Keratinocyte (primary cell): ENCODE results near the gene B3GNT9. TPM values are rescaled to one million over a fixed set of nuclear protein-coding genes. Genes with fewer than 3 reads are reported as not detected.

Experiments
- DNase-seq: peaks from one replicate; pipeline ENCODE4 v3.0.0-alpha.2; 2011; ENCODE audit warnings: low read depth, missing footprints, low spot score
- FAIRE-seq: peaks from 2 replicates; lab custom pipeline; 2011; peaks lifted over from hg19 to GRCh38; lab: Jason Lieb, UNC
- H2AFZ ChIP-seq: 2 replicates; pipeline ENCODE4 v1.6.0; 2012; ENCODE audit warnings: low read length, control low read depth, inconsistent platforms; ENCODE audit not compliant: control insufficient read depth
- H3K27ac ChIP-seq: 2 replicates; pipeline ENCODE4 v1.5.1; 2011; ENCODE audit warnings: low read length; ENCODE audit not compliant: control insufficient read depth, insufficient read depth
- H3K27me3 ChIP-seq: 3 replicates; pipeline ENCODE4 v1.6.0; 2011; ENCODE audit warnings: low read length; ENCODE audit not compliant: control insufficient read depth, insufficient read depth; ENCODE audit errors: extremely low read depth
- H3K36me3 ChIP-seq, 2 experiments: 2 replicates in 1 of 2; 3 replicates in 1 of 2; pipeline ENCODE4 v1.5.1; 2011; ENCODE audit warnings: low read length in 2 of 2, mild to moderate bottlenecking in 1 of 2; ENCODE audit not compliant: control insufficient read depth in 2 of 2, insufficient read depth in 2 of 2; ENCODE audit errors: extremely low read depth in 1 of 2
- H3K4me1 ChIP-seq: 3 replicates; pipeline ENCODE4 v1.5.1; 2011; ENCODE audit warnings: low read length; ENCODE audit not compliant: control insufficient read depth, insufficient read depth; ENCODE audit errors: extremely low read depth
- H3K4me2 ChIP-seq: 3 replicates; pipeline ENCODE4 v1.6.0; 2011; ENCODE audit warnings: low read depth, low read length; ENCODE audit not compliant: control insufficient read depth, insufficient read depth; ENCODE audit errors: extremely low read depth
- H3K4me3 ChIP-seq, 3 experiments: fragments of 200-600 bp in 1 of 3; sonication (generic) in 1 of 3; 2 replicates in 2 of 3; 3 replicates in 1 of 3; pipeline ENCODE4 v1.5.1; 2011 to 2016; ENCODE audit warnings: low read length in 3 of 3, mild to moderate bottlenecking in 3 of 3, control low read depth in 2 of 3, inconsistent platforms in 1 of 3, low read depth in 1 of 3, mixed read lengths in 1 of 3, mixed run types in 1 of 3, moderate library complexity in 1 of 3; ENCODE audit not compliant: control insufficient read depth in 2 of 3, insufficient read depth in 2 of 3; ENCODE audit errors: extremely low read depth in 1 of 3
- H3K79me2 ChIP-seq: 2 replicates; pipeline ENCODE4 v1.6.0; 2012; ENCODE audit warnings: low read length; ENCODE audit not compliant: control insufficient read depth, insufficient read depth
- H3K9ac ChIP-seq: 3 replicates; pipeline ENCODE4 v1.6.0; 2011; ENCODE audit warnings: low read length; ENCODE audit not compliant: control insufficient read depth, insufficient read depth; ENCODE audit errors: extremely low read depth
- H3K9me1 ChIP-seq: 3 replicates; pipeline ENCODE4 v1.6.0; 2011; ENCODE audit warnings: low read length; ENCODE audit not compliant: control insufficient read depth, insufficient read depth; ENCODE audit errors: extremely low read depth
- H3K9me3 ChIP-seq: 2 replicates; pipeline ENCODE4 v1.5.1; 2012; ENCODE audit warnings: low read depth, low read length; ENCODE audit not compliant: control insufficient read depth
- H4K20me1 ChIP-seq: 3 replicates; pipeline ENCODE4 v1.6.0; 2011; ENCODE audit warnings: low read length; ENCODE audit not compliant: control insufficient read depth, insufficient read depth; ENCODE audit errors: extremely low read depth
- EZH2 ChIP-seq: IDR thresholded peaks from one replicate; pipeline ENCODE4 v1.6.1; 2012; ENCODE audit warnings: inconsistent platforms, mild to moderate bottlenecking, low read length, moderate library complexity
- dilution Hi-C: fragments of 300-500 bp; cut with MboI; formaldehyde crosslinking; loops from one replicate; pipeline ENCODE4 v1.7.0; 2020; ENCODE audit warnings: low sequenced_read_pairs; ENCODE audit not compliant: extremely low pct_ligation_motif_present
- polyA plus RNA-seq, 5 experiments: library from polyadenylated mRNA; depleted of rRNA in 3 of 5; stranded (reverse) in 3 of 5; stranded (forward) in 1 of 5; unstranded in 1 of 5; fragments of >200 nt; gene quantifications; 1 replicate in 1 of 5; 2 replicates in 3 of 5; 3 replicates in 1 of 5; pipeline versions ENCODE4 v1.2.1 to v1.2.3, GENCODE V29; 2011 to 2012; ENCODE audit warnings: missing spikeins in 2 of 5, low read depth in 1 of 5, low replicate concordance in 1 of 5
- TF ChIP-seq, protein P1 (sequence below), 3 experiments: IDR thresholded peaks in 1 of 3; conservative IDR thresholded peaks in 1 of 3; optimal IDR thresholded peaks in 1 of 3; 2 replicates in 2 of 3; 3 replicates in 1 of 3; pipeline versions ENCODE3 to v1.5.1; 2011; ENCODE audit warnings: low read length in 3 of 3, mild to moderate bottlenecking in 3 of 3, moderate library complexity in 2 of 3, control low read depth in 1 of 3, inconsistent platforms in 1 of 3; ENCODE audit not compliant: insufficient read depth in 2 of 3; ENCODE audit errors: extremely low read depth in 1 of 3

The B3GNT9 gene
- polyA plus RNA-seq, 1 donor (not counting 4 experiments of a cell fraction or from before 2014, with no cell fraction given): 2.6 TPM

DNA sequence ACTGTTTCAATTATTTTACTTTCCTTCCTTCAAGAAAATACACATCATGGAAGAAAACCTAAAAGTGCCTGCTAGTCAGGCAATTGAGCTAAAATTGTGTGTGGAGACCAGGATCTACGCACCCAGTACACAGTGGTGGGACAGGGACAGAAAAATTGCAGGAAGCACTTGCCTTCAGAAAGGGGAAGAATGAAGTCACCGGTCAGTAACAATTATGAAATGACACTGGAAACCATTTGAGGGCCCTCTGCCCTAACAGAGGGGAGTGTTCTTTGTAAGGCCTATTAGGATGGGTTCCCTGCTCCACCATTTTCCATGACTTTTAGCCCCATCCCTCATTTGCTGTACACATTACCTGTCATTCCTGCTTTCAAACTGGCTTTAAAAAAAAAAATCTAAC, 45.6 kb downstream of the B3GNT9 start:
- no peak for TF ChIP-seq EZH2
- TF ChIP-seq, protein P1, sequence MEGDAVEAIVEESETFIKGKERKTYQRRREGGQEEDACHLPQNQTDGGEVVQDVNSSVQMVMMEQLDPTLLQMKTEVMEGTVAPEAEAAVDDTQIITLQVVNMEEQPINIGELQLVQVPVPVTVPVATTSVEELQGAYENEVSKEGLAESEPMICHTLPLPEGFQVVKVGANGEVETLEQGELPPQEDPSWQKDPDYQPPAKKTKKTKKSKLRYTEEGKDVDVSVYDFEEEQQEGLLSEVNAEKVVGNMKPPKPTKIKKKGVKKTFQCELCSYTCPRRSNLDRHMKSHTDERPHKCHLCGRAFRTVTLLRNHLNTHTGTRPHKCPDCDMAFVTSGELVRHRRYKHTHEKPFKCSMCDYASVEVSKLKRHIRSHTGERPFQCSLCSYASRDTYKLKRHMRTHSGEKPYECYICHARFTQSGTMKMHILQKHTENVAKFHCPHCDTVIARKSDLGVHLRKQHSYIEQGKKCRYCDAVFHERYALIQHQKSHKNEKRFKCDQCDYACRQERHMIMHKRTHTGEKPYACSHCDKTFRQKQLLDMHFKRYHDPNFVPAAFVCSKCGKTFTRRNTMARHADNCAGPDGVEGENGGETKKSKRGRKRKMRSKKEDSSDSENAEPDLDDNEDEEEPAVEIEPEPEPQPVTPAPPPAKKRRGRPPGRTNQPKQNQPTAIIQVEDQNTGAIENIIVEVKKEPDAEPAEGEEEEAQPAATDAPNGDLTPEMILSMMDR (optimal IDR thresholded peaks at IDR 0.05 in 1 of 3, IDR thresholded peaks at IDR 0.05 in 1 of 3, conservative IDR thresholded peaks at IDR 0.05 in 1 of 3; ENCODE audit: extremely low read depth in 1 of 3, insufficient read depth in 2 of 3, low read length in 3 of 3): no peak

DNA sequence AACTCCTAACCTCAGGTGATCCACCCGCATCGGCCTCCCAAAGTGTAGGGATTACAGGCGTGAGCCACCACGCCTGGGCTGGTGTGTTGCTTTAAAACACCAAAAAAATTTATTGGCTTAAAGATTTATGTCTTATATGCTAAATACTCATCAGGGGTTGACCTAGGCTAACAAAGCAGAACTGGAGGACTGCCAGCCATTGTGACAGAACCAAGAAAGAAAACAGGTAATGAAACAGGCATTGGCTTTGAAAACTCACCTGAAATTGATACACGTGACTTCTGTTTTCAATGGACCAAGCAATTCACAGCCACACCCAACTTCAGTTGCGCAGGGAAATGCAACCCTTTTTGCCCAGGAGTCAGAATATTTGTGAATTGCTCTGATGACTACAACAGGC, 46.0 kb downstream of the B3GNT9 start:
- FAIRE-seq: no peak

More for the DNA sequence above, 45.6 kb downstream of the B3GNT9 start:
- Histone ChIP-seq H3K4me1 (peaks cover 15% of the 10 kb centered on the region), H3K4me2 (no peak overlapping the region), H3K9me1 (peaks cover 2% of the 10 kb centered on the region), H3K27me3 (no peaks in the 10 kb centered on the region), H3K9me3 (no peaks in the 10 kb centered on the region), H3K9ac (no peak overlapping the region), H3K79me2 (peaks cover 4% of the 10 kb centered on the region), H3K36me3 (peaks cover 0 to 2% of the 10 kb centered on the region in 2 experiments), H2AFZ (no peak overlapping the region), H4K20me1 (no peaks in the 10 kb centered on the region), H3K27ac (no peak overlapping the region), H3K4me3 (no peak overlapping the region)
- FAIRE-seq (no peak), DNase-seq (no peak)
- dilution Hi-C loops: no loop called here

More for the DNA sequence above, 46.0 kb downstream of the B3GNT9 start:
- Histone ChIP-seq H3K79me2 (peaks cover under 1% of the 10 kb centered on the region), H3K9me3 (no peaks in the 10 kb centered on the region), H4K20me1 (no peaks in the 10 kb centered on the region), H3K27me3 (no peaks in the 10 kb centered on the region), H3K4me2 (no peak overlapping the region), H3K4me3 (no peak overlapping the region), H3K36me3 (peaks cover 0 to 2% of the 10 kb centered on the region in 2 experiments), H3K9ac (no peak overlapping the region), H3K27ac (no peak overlapping the region), H3K9me1 (peaks cover 2% of the 10 kb centered on the region), H3K4me1 (peaks cover 15% of the 10 kb centered on the region), H2AFZ (no peak overlapping the region)
- dilution Hi-C loops: no loop called here
- DNase-seq: no peak
- TF ChIP-seq, protein P1 (optimal IDR thresholded peaks at IDR 0.05 in 1 of 3, IDR thresholded peaks at IDR 0.05 in 1 of 3, conservative IDR thresholded peaks at IDR 0.05 in 1 of 3; ENCODE audit: extremely low read depth in 1 of 3, insufficient read depth in 2 of 3, low read length in 3 of 3): no peak
- TF ChIP-seq EZH2: no peak
